Heart left ventricle (tissue), 16 donors: ENCODE measurements around the gene NEDD4L. TPM values are rescaled to one million over a fixed set of nuclear protein-coding genes. Genes with fewer than 3 reads are reported as not detected.

Experiments
- ATAC-seq, 4 donors: fragments of 200-7000 bp; cut with Tn5 transposase; one replicate each; pipeline ENCODE4 v1.9.1; 2020 to 2022; ENCODE audit warnings: moderate library complexity in 4 of 4, mild to moderate bottlenecking in 3 of 4, moderate number of reproducible peaks in 1 of 4
- DNase-seq, 5 donors: peaks; one replicate each; pipeline ENCODE4 v3.0.0-alpha.2; 2020
- H3K27ac ChIP-seq, 12 donors: fragments of 200-600 bp; sonication (generic) in 4 of 12; one replicate each; pipeline versions ENCODE4 v1.5.0 to v1.8.0; 2016 to 2022; ENCODE audit warnings: mild to moderate bottlenecking in 2 of 12
- H3K27me3 ChIP-seq, 9 donors: fragments of 200-600 bp; sonication (generic) in 2 of 9; one replicate each; pipeline versions ENCODE4 v1.5.1 to v1.8.0; 2016 to 2022; ENCODE audit warnings: mild to moderate bottlenecking in 3 of 9
- H3K36me3 ChIP-seq, 9 donors: fragments of 200-600 bp; sonication (generic) in 2 of 9; one replicate each; pipeline versions ENCODE4 v1.5.0 to v1.8.0; 2018 to 2022; ENCODE audit warnings: mild to moderate bottlenecking in 2 of 9
- H3K4me1 ChIP-seq, 12 donors: fragments of 200-600 bp; sonication (generic) in 4 of 12; one replicate each; pipeline versions ENCODE4 v1.5.0 to v1.8.0; 2016 to 2022; ENCODE audit warnings: mild to moderate bottlenecking in 3 of 12
- H3K4me3 ChIP-seq, 12 donors: fragments of 200-600 bp; sonication (generic) in 4 of 12; one replicate each; pipeline versions ENCODE4 v1.5.0 to v1.8.0; 2017 to 2022; ENCODE audit warnings: mild to moderate bottlenecking in 9 of 12, moderate library complexity in 4 of 12
- H3K9me3 ChIP-seq, 12 donors: fragments of 200-600 bp; sonication (generic) in 4 of 12; one replicate each; pipeline versions ENCODE4 v1.5.0 to v1.8.0; 2016 to 2022; ENCODE audit warnings: mild to moderate bottlenecking in 1 of 12
- CTCF ChIP-seq, 12 donors: fragments of 200-600 bp; sonication (generic) in 4 of 12; IDR thresholded peaks; one replicate each; pipeline versions ENCODE4 v1.5.0 to v1.8.0; 2018 to 2022; ENCODE audit warnings: antibody characterized with exemption in 12 of 12, mild to moderate bottlenecking in 5 of 12
- POLR2A ChIP-seq, 2 donors: fragments of 450-650 bp; IDR thresholded peaks; one replicate each; pipeline ENCODE4 v1.6.1; 2017; ENCODE audit warnings: antibody characterized with exemption in 2 of 2, mild to moderate bottlenecking in 2 of 2, moderate library complexity in 2 of 2
- whole genome bisulfite sequencing, 4 donors: extraction: QIAGEN DNeasy Blood & Tissue Kit in 2 of 4; methylation state at CpG; one replicate each; pipeline versions ENCODE4 v1.1.5 to v1.1.7; 2013 to 2018; 5-methylcytosine and 5-hydroxymethylcytosine counted together
- intact Hi-C, 10 donors: fragments of 100-400 bp; cut with DNase I; formaldehyde crosslinking; loops; one replicate each; pipeline versions ENCODE4 v1.11.1 to v1.14.2; 2022
- polyA plus RNA-seq, 2 donors: library from polyadenylated mRNA; stranded (reverse); fragments of 200-250 nt; gene quantifications; one replicate each; pipeline ENCODE4 v1.2.3, GENCODE V29; 2013
- total RNA-seq, 9 donors: library from RNA; depleted of rRNA in 2 of 9; stranded (reverse); fragments of >200 nt in 2 of 9; fragmentation: NEBNext Ultra II Directional in 3 of 9; extraction: Animal tissue kit (Norgen Biotek cat#: 25700) in 3 of 9; gene quantifications; one replicate each; pipeline versions ENCODE4 v1.1.0 to v1.2.4, GENCODE V29; 2016 to 2023
- donor health status: ischemic (EF 13 %, LVEDD 7.1; RV severe dilation, severe dysfunction).
- donor health status: healthy with polysubstance abuse.
- donor health status: DM: no; HTN: yes; CAD: no.
- donor health status: DM: no; HTN: no; CAD: no.
- donor health status: ischemic (EF 25% LVEDD 6.9; RV normal size, moderate dysfunction).
- donor health status: ischemic (EF 25% LVEDD 5.7; RV mildly dilated, moderate dysfunction).
- donor health status: healthy.
- donor health status: DM: yes; HTN: yes; CAD: no.
- donor health status: ischemic (EF 35%, LVEDD 5.7; RV mildly dilated, moderate dysfunction).
- donor health status: nonischemic (EF 11% LVEDD 7.7; RV severe dilation, severe dysfunction).
- donor health status: DM: yes; HTN: yes; CAD: no.
- donor health status: PGD.
- donor health status: ischemic (EF 29% LVEDD 5.4; RV normal size, mild dysfunction).
- donor health status: nonischemic (EF 23%, LVEDD 6.1; RV moderate dilation, normal function).

Gene NEDD4L
- total and polyA plus RNA-seq, 11 donors, result 14.7 to 64.1 (median 51.7) TPM

GRCh38 chr18:58125756-58126155 lies 81.7 kb downstream of the NEDD4L start:
- Histone ChIP-seq H3K9me3 (no peaks in the 10 kb centered on the region), H3K27ac (no peak overlapping the region), H3K4me1 (peaks cover 0 to 2% (median 0%) of the 10 kb centered on the region in 12 donors), H3K27me3 (no peaks in the 10 kb centered on the region), H3K36me3 (no peaks in the 10 kb centered on the region), H3K4me3 (no peak overlapping the region)
- DNase-seq (no peak), ATAC-seq (no peak)
- TF ChIP-seq POLR2A (IDR thresholded peaks at IDR 0.05) (no peak), CTCF (IDR thresholded peaks at IDR 0.05) (no peak)
- intact Hi-C loops, result loop anchor here in 3 of 10 donors (10.0 kb wide), 3 partner anchors 151 to 501 kb away; partner anchors contain the start of gene NARS1 (in 2 of the 3)
- 90 to 93% (median 91%) methylated on average over 12 of the region's 12 CpGs for WGBS, 4 donors

GRCh38 chr18:58128381-58129374 lies 84.7 kb downstream of the NEDD4L start:
- Histone ChIP-seq H3K27me3 (no peaks in the 10 kb centered on the region), H3K4me3 (no peak overlapping the region), H3K36me3 (no peaks in the 10 kb centered on the region), H3K4me1 (no peaks in the 10 kb centered on the region), H3K27ac (no peak overlapping the region), H3K9me3 (no peaks in the 10 kb centered on the region)
- TF ChIP-seq POLR2A (IDR thresholded peaks at IDR 0.05) (no peak), CTCF (IDR thresholded peaks at IDR 0.05) (no peak)
- DNase-seq (no peak), ATAC-seq (no peak)
- intact Hi-C loops, result loop anchor here in 3 of 10 donors (10.0 kb wide), 3 partner anchors 154 to 504 kb away; partner anchors contain the start of gene NARS1 (in 2 of the 3)
- WGBS, 4 donors, result 94 to 96% (median 96%) methylated on average over 19 of the region's 19 CpGs

GRCh38 chr18:58132595-58133261 lies 88.7 kb downstream of the NEDD4L start:
- WGBS, 4 donors, result 67 to 79% (median 76%) methylated on average over 8 of the region's 8 CpGs
- Histone ChIP-seq H3K9me3 (no peaks in the 10 kb centered on the region), H3K27me3 (no peaks in the 10 kb centered on the region), H3K4me3 (no peak overlapping the region), H3K27ac (no peak overlapping the region), H3K36me3 (no peaks in the 10 kb centered on the region), H3K4me1 (peaks cover 0 to 7% (median 0%) of the 10 kb centered on the region in 12 donors)
- no peak for ATAC-seq
- TF ChIP-seq CTCF (IDR thresholded peaks at IDR 0.05) (no peak), POLR2A (IDR thresholded peaks at IDR 0.05) (no peak)
- intact Hi-C loops, result loop anchor here in 2 of 10 donors (5.0 to 10.0 kb wide), 3 partner anchors 52 to 240 kb away; no protein-coding TSS in a partner anchor
- no peak for DNase-seq
